ENCODE results near the gene PIK3AP1.
A peak's percentile ranks its signal among the peaks of the same experiment; 100 is the strongest.

PIK3AP1 gene

GRCh38 chr10:96642973-96643372 is 77.3 kb downstream of the PIK3AP1 start:
- peak; percentile 90 to 96 (median 93) for DNase-seq

- DNase-seq: no peak
Observed at GRCh38 chr10:96642530-96642929, 77.8 kb downstream of the PIK3AP1 start.

GRCh38 chr10:96641396-96642295 is 78.7 kb downstream of the PIK3AP1 start:
- no peak for DNase-seq

DNA sequence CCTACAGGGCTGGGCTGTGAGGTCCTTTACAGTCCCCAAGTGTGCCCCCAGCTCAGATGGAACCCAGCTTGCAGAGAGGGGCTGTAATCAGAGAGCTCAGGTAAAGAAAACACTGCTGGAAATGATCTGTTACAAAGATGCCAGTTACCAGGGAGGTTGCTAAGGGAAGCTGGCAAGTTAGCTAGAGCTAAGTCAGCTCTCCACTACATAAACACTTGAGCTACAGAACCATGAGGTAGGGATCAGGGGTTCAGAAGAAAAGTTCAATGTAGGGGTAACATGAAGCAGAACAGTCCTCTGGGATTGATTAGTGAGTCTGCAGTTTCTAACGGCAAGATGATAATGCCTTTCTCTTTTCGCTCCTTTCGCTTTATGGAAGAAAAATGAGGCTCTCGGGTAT is 80.4 kb downstream of the PIK3AP1 start:
- no peak for DNase-seq

- no peak for DNase-seq
Observed at GRCh38 chr10:96638696-96639095, 81.6 kb downstream of the PIK3AP1 start.

DNA sequence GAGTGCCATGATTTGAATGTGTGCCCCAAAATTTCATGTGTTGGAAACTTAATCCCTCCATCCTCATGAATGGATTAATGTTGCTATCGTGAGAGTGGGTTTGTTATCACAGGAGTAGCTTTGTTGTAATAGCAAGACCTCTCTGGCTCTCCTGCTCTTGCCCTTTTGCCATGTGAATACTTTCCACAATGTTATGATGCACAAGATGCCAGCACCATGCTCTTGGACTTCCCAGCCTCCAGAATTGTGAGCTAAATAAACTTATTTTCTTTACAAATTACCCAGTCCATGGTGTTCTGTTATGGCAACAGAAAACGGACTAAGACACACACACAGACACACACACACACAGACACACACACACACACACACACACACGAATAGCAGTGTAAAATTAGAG is 82.2 kb downstream of the PIK3AP1 start:
- DNase-seq: no peak

DNA sequence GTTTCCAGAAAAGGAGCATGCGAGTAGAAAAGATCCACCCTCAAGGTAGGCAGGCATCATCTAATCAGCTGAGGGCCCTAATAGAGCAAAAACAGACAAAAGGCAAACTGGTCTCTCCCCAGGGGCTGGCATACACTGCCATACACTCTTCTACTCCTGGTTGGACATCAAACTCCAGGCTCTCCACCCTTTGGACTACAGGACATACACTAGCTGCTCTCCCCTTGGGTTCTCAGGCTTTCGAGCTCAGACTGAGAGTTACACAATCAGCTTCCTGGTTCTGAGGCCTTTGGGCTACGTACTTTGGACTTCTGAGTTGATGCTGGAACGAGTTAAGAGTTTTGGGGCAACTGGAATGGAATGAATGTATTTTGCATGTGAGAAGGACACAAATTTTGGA is 82.6 kb downstream of the PIK3AP1 start:
- no peak for DNase-seq

- DNase-seq: no peak
Observed at GRCh38 chr10:96636551-96636950, 83.8 kb downstream of the PIK3AP1 start.

- peak in 2 of 4 experiments; percentile 30 to 40 for DNase-seq
Observed at GRCh38 chr10:96632974-96633710, 87.2 kb downstream of the PIK3AP1 start.

- no peak for DNase-seq
Observed at GRCh38 chr10:96627292-96627691, 93.0 kb downstream of the PIK3AP1 start.

DNA sequence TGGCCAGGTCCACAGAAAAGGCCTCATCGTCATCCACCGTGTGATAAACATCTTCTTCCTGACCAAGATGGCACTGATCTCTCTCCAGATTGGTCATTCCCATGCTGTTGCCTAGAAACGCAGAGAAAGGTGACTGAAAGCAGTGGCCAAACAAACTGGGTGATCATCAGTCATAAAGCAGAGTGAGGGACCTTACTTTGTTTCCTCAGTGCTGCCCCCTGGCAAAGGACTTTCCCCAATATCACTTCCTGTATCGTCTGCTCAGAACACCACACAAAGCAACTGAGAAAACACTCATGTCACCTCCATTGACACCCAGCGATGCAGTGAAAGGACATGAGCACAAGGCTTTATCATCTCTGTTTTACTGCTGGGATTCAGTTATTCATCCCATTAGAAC is 93.5 kb downstream of the PIK3AP1 start:
- DNase-seq: peak in 2 of 4 experiments; percentile 23 to 32

GRCh38 chr10:96625173-96625572 is 95.1 kb downstream of the PIK3AP1 start:
- DNase-seq: no peak

- DNase-seq: no peak
Observed at GRCh38 chr10:96622013-96622787, 98.1 kb downstream of the PIK3AP1 start.

GRCh38 chr10:96619796-96620773 is 100.2 kb downstream of the PIK3AP1 start:
- DNase-seq: no peak

DNA sequence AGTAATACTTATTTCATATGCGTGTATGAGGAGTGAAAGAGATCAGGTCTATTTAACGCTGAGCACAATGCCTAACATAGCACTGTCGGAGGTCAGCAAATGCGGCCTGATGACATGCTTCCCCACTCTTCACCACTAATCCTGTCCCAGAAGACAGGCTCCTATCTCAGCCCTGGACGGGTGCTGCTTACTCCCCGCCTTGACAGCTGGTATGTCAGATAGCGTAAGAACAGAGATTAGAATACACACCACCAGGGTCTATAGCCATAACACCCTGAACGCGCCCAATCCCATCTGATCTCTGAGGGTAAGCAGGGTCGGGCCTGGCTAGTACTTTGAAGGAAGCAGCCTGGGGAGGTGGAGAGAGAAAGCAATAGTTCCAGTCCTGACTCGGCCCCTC is 101.2 kb downstream of the PIK3AP1 start:
- no peak for DNase-seq

DNA sequence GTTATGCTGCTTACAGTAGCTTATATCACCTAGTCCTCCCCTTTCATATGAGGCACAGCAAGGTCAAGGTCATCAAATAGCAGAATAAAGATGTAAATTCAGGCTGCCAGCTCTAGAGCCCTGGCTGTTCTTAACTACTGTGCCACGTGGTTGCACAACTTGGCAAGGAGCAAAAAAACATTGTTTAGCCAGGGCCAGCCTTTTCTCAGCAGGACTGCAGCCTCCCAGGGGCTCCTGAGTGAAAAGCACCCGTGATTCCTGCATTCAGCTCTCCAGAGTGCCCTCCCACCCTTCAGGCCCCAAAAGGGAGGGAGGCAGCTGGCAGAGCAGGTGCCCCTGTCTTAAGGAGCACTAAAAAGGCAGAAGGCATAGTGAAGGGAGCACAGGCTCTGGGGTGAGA is 101.7 kb downstream of the PIK3AP1 start:
- DNase-seq: no peak

- no peak for DNase-seq
Observed at GRCh38 chr10:96616961-96617360, 103.4 kb downstream of the PIK3AP1 start.

GRCh38 chr10:96614515-96614914 is 105.8 kb downstream of the PIK3AP1 start:
- DNase-seq: no peak

- DNase-seq: no peak
Observed at GRCh38 chr10:96613576-96613975, 106.7 kb downstream of the PIK3AP1 start.

DNA sequence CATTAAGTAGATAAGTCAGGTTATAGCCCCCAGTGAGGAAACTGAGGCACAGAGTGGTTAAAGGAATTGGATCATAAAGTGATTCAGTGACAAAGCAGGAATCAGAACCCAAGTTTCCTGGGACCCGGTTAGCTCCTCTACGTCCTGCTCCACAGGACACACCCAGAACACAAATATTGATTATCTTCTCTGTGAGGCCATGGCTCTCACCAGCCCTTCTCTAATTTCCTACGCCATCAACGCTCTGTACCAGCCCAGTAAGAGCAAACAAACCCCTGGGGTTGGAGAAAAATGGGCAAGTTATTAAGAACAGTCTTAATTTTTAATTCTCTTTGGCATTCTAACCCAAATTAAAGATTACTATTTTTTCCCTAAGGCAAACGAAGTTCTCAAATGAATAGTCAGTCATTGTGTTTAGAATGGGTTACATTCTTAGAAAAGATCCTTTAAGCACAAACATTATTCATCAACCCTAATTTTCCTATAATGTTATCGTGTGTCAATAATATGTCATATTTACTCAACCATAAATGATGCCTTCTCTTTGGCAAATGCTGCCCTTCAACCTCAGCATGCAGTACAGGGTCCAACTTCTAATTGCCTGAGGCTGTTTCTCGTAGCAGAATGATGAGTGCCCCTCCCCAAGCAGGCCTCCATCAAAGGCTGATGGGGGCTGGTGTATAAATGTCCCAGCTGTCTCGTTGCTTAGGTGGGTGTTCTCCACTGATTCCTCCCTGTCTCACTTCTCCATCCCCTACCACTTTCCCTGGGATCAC is 108.1 kb downstream of the PIK3AP1 start:
- DNase-seq: no peak

GRCh38 chr10:96610817-96611216 is 109.5 kb downstream of the PIK3AP1 start:
- DNase-seq: peak in 1 of 4 experiments; percentile 15

All from suppressor macrophage (primary cell).